ENCODE data around the gene DPP10. TPM values are rescaled to one million over a fixed set of nuclear protein-coding genes. Genes with fewer than 3 reads are reported as not detected.
A peak's percentile ranks its signal among the peaks of the same experiment; 100 is the strongest.

The DPP10 gene
- total RNA-seq, 4 donors from 2014 or later = 1.9 to 8.3 (median 2.9) TPM

- no peak for TF ChIP-seq POLR2A (IDR thresholded peaks at IDR 0.05)
- TF ChIP-seq CTCF (IDR thresholded peaks at IDR 0.05) = peak in 1 of 6 experiments; percentile 2
- Histone ChIP-seq H3K4me3 (no peak overlapping the region), H3K4me1 (no peaks in the 10 kb centered on the region), H3K9me3 (no peaks in the 10 kb centered on the region), H3K27me3 (no peaks in the 10 kb centered on the region), H3K27ac (no peak overlapping the region), H3K36me3 (no peaks in the 10 kb centered on the region)
- DNase-seq = no peak
Measured at GRCh38 chr2:115880558-115880957, 1438.1 kb downstream of the DPP10 start.

DNA sequence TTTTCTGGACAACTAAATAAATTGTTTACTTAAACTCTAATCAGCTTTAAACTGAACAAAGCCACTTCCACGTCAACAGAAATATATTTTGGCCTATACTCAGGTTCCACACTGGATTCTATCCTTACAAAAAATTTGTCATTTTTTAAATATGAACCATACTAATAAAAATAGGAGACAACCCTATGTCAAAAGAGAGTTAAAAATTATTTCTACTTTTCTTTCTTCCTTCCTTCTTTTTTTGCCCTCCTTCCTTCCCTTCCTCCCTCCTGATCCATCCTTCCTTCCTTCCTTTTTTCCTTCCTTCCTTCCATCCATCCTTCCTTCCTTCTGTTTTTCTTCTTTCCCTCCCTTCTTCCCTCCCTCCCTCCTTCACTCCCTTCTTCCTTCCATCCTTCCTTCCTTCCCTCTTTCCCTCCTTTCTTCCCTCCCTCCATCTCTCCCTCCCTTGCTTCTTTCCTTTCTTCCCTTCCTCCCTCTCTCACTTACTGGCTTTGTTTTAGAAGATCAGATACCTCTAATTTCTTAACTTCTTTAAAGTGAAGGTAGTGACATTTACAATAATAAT, 1444.9 kb downstream of the DPP10 start:
- H3K27me3 ChIP-seq = no peaks in the 10 kb centered on the region
- no peak overlapping the region for H3K27ac ChIP-seq
- no peaks in the 10 kb centered on the region for H3K9me3 ChIP-seq
- TF ChIP-seq CTCF (IDR thresholded peaks at IDR 0.05) (no peak), POLR2A (IDR thresholded peaks at IDR 0.05) (no peak)
- no peaks in the 10 kb centered on the region for H3K36me3 ChIP-seq
- DNase-seq = no peak
- no peak overlapping the region for H3K4me3 ChIP-seq
- H3K4me1 ChIP-seq = no peaks in the 10 kb centered on the region

Small RNA genes lying within 50 kb of the gene (small RNA-seq; reads per million reads assigned to genes)
- gene RNU2-41P = 0.06 to 0.35 reads per million in 2 donors
